Lower leg skin (tissue), 3 donors: Measurements from ENCODE around the gene RCAN3.

Source experiments
- CTCF ChIP-seq, 3 donors: fragments of 450-650 bp; IDR thresholded peaks; one replicate each; pipeline ENCODE4 v1.5.1; 2016; ENCODE audit warnings: antibody characterized with exemption in 3 of 3, mild to moderate bottlenecking in 3 of 3, moderate library complexity in 2 of 3
- POLR2A ChIP-seq, 2 donors: fragments of 450-650 bp; IDR thresholded peaks; one replicate each; pipeline ENCODE4 v1.6.1; 2016 to 2017; ENCODE audit warnings: antibody characterized with exemption in 2 of 2, mild to moderate bottlenecking in 1 of 2, moderate library complexity in 1 of 2

GRCh38 chr1:24553931-24554330 is 51.3 kb downstream of the RCAN3 start:
- TF ChIP-seq CTCF (IDR thresholded peaks at IDR 0.05) (no peak), POLR2A (IDR thresholded peaks at IDR 0.05) (no peak)
